HG03342 (cell line): ENCODE measurements around the gene CNKSR3.

ENCODE experiments used
- ATAC-seq: cut with Tn5 transposase; IDR thresholded peaks from one replicate; pipeline ENCODE4 v1.9.1; 2021; ENCODE audit warnings: mild to moderate bottlenecking, moderate library complexity; ENCODE audit not compliant: unreplicated experiment

The CNKSR3 gene

GRCh38 chr6:154390034-154390433 lies 120.5 kb downstream of the CNKSR3 start:
- no peak for ATAC-seq

- ATAC-seq: no peak
Observed at GRCh38 chr6:154388803-154389202, 121.7 kb downstream of the CNKSR3 start.

GRCh38 chr6:154386848-154387717 lies 123.4 kb downstream of the CNKSR3 start:
- no peak for ATAC-seq

- no peak for ATAC-seq
Observed at GRCh38 chr6:154384191-154384590, 126.3 kb downstream of the CNKSR3 start.

GRCh38 chr6:154383273-154383672 lies 127.2 kb downstream of the CNKSR3 start:
- ATAC-seq: no peak

GRCh38 chr6:154382740-154383139 lies 127.7 kb downstream of the CNKSR3 start:
- no peak for ATAC-seq

GRCh38 chr6:154381548-154381947 lies 128.9 kb downstream of the CNKSR3 start:
- ATAC-seq: no peak

GRCh38 chr6:154380741-154381140 lies 129.7 kb downstream of the CNKSR3 start:
- ATAC-seq: no peak

- ATAC-seq: no peak
Observed at GRCh38 chr6:154379585-154379984, 130.9 kb downstream of the CNKSR3 start.

- ATAC-seq: no peak
Observed at GRCh38 chr6:154378518-154378917, 132.0 kb downstream of the CNKSR3 start.

GRCh38 chr6:154377726-154378125 lies 132.8 kb downstream of the CNKSR3 start:
- no peak for ATAC-seq

- ATAC-seq: no peak
Observed at GRCh38 chr6:154373971-154374370, 136.5 kb downstream of the CNKSR3 start.

GRCh38 chr6:154371281-154371680 lies 139.2 kb downstream of the CNKSR3 start:
- no peak for ATAC-seq

- ATAC-seq: peak; percentile 75
Observed at GRCh38 chr6:154370545-154370944, 139.9 kb downstream of the CNKSR3 start.

- no peak for ATAC-seq
Observed at GRCh38 chr6:154367839-154368695, 142.4 kb downstream of the CNKSR3 start.

- ATAC-seq: no peak
Observed at GRCh38 chr6:154367336-154367735, 143.1 kb downstream of the CNKSR3 start.

GRCh38 chr6:154363821-154364220 lies 146.7 kb downstream of the CNKSR3 start:
- ATAC-seq: no peak

GRCh38 chr6:154361476-154361875 lies 149.0 kb downstream of the CNKSR3 start:
- no peak for ATAC-seq

- no peak for ATAC-seq
Observed at GRCh38 chr6:154360476-154360875, 150.0 kb downstream of the CNKSR3 start.

- no peak for ATAC-seq
Observed at GRCh38 chr6:154359679-154360078, 150.8 kb downstream of the CNKSR3 start.

- ATAC-seq: no peak
Observed at GRCh38 chr6:154359161-154359574, 151.3 kb downstream of the CNKSR3 start.

GRCh38 chr6:154358019-154358545 lies 152.4 kb downstream of the CNKSR3 start:
- ATAC-seq: no peak
